ENCODE results near the gene CWC22.
"Not testable (repeated sequence)": the region's sequence is repeated elsewhere in the genome, so short reads cannot be mapped to it uniquely, and the experiment has no call there.

CWC22 gene

DNA sequence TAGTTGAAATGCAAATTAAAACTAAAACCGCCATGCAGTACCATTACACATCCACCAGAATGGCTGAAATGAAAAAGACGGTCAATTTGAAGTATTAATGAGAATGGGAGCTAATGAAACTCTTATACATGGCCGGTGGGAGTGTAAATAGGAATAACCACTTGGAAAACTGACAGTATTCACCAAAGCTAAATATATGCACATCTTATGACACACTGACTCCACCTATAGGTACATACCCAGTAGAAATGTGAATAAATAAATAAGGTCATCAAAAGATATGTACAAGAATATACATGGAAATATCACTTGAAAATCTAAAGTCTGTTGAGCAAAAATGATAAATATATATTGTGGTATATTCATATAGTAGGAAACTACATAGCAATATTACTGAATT is 57.7 kb downstream of the CWC22 start:
- DNase-seq, result no peak

DNA sequence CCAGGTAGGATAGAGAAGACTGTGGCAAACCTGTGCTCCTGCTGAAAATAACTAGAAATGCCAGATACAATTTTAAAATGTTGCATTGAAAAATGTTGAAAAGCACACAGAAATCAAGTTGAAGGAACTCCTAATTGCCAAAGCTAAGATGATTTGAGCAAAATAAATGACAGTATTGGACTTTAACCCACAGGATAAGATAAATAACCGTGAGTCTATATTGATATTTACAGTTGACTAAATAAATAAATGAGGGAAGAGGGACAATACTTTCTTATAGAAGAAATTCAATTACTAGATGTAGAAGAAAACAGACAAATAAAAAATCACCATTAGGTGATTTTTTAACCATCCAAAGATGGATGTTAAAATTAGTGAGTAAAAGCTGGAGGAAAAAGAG is 59.0 kb downstream of the CWC22 start:
- DNase-seq, result no peak

DNA sequence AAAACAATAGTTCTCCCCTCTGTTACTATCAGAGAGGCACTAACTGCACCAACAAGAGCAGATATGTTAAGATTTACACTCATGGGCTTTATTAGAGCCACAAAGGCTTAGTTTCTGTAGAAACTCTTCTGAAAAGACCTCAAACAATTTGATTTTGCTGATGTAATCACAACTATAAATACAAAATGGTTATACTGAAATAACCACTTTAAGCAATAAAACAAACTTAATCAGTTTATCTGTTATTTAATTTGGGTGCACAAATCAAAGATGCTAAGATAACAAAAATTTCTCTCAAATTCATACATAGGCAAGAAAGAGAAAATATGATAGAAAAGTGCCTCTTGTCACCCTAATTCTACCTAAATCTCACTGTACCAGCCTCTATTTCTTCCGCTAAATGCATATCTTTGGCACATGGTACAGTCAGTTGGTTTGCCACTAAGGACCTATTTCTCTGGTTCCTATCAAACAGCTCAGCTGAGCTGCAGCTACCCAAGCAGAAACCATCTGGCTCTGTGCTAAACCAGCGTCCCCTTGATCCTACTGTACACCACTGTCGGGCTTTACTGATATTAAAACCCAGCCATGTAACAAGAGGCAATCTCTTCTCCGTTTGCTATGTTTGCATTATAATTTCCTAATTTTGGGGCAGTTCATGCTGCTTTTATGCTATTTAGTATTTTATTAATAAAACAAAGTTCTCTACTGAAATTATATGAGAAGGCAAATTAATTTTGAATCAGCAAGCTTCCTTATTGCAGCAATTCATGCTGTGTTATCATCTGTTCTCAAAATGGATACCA is 60.1 kb downstream of the CWC22 start:
- DNase-seq, result no peak

DNA sequence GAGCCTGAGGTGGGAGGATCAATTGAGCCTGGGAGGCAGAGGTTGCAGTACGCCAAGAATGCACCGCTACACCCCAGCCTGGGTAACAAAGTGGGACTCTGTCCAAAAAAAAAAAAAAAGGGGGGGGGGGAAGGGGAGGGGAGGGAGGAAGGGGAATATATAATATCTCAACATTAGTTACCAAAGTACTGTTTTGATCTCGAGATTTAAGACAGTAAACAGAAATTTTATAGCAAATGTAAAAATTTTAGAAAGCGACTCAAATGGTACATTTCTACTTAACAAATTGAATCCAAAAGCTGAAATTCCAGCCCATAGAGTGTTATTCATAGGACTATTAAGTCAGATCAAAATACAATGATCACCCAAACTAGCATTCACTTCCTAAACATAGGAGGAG is 60.8 kb downstream of the CWC22 start:
- DNase-seq, result no peak

DNA sequence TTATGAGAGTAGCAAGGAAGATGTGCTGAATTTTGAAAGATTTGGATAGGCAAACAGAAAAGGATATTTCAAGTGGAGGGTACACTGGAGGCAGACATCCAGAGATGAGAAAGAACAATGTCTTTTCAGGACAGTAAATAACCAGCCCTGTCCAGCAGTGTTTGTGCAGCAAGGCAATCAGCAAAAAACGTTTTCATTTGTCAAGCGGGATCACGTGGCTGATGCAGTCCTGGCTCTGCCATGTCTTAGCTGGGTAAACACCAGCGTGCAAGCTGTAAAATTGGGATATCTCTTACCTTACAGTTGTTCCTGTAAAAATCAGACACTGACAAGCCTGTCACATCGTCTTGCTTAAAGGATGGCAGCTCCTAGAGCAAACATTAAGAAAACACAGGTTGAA is 67.8 kb downstream of the CWC22 start:
- no peak for DNase-seq

DNA sequence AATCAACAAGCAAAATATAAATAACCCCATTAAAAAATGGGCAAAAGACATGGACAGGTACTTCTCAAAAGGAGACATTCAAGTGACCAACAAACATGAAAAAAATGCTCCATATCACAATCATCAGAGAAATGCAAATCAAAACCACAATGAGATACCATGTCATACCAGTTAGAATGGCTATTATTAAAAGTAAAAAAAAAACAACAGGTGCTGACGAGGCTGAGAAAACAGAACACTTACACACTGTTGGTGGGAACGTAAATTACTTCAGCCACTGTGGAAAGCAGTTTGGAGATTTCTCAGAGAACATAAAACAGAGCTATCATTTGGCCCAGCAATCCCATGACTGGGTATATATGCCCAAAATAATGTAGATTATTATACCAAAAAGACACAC is 69.1 kb downstream of the CWC22 start:
- DNase-seq, result no peak

DNA sequence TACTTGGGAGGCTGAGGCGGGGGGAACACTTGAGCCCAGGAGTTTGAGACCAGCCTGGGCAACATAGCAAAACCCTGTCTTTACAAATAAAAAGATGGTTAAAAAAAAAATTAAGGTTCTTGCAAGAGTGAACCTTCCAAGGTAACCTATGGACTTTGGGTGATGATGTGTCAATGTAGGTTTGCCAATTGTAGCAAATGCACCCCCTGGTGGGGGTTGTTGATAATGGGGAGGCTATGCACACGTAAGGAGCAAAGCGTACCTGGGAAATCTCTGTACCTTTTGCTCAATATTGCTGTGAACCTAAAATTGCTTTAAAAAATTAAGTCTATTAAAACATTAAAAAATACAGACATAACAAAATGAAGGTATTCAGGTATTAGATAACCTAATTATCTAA is 70.4 kb downstream of the CWC22 start:
- DNase-seq, result no peak

DNA sequence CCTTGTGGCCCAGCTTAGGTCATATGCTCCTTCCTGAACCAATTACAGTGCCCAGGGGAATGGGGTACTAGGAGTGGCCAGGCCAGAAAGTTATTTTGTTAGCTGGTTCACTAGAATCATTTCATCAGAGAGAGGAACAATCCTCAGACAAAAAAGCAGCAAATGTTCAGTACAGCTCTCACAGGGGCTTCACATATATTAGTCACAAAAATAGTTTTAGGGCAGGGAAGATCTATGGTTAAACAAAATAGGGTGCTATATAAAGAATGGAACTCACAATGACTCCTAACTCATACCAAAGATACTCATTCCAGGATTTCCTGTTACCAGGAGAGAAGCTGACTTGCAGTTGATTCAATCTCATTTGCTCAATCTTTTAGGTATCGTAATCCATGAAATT is 71.0 kb downstream of the CWC22 start:
- no peak for DNase-seq

DNA sequence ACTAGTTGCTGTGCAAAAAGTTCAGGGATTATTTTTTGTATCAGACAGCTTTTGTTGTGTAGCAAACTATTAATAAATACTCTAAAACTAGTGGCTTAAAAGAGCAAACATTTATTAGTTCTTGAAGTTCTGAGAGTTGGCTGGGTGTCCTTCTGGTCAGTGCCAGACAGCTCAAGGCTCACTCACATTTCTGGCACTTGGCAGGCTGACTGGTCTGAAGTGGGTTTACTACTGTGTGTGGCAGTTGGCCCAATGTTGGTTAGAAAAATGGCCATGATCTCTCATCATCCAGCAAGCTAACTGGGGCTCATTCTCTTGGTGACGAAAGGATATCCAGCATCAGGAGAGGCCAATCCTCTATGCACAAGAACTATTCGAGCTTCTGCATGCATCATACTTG is 74.3 kb downstream of the CWC22 start:
- no peak for DNase-seq

DNA sequence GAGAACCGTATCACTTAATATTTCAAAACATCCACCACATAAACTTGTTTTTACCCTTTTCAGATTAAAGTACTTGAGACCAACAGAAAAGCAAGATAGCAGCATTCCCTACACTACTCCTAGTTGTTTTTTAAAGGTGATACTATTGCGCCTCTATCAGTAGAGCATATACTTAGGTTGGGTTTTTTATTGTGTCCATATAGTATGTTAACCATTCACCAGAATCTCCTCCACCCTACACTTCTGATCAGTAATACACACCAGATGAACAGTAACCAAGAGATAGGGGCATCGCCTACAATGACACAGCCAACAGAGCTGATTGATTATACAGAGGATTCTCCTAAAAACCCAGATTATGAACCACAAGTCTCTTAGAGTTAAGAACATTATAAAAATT is 75.6 kb downstream of the CWC22 start:
- no peak for DNase-seq

DNA sequence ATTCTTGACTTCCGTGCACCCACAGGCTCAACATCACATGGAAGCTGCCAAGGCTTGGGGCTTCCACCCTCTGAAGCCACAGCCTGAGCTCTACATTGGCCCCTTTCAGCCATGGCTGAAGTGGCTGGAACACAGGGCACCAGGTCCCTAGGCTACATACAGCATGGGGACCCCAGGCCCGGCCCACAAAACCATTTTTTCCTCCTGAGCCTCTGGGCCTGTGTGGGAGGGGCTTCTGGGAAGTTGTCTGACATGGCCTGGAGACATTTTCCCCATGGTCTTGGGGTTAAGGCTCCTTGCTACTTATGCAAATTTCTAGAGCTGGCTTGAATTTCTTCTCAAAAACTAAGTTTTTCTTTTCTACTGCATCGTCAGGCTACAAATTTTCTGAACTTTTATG is 77.1 kb downstream of the CWC22 start:
- not testable (repeated sequence) for DNase-seq

DNA sequence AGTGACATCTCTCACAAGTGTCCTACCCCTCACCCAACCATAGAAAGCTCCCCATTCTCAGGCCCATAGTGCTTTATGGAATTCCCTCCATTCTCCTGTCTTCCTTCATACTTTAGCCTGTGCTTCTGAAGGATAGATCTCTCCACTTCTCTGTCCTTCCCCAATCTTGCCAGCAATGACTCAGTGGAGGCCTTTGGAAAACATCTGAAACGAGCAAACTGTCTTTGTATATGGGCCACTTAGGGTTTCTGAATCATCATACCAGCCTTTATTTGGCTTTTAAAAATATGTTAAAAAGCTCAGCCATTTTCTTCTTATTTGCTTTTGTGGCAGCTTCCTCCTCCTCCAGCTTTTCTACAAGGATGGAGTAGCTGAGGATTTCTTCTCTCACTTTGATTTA is 80.1 kb downstream of the CWC22 start:
- DNase-seq, result no peak

DNA sequence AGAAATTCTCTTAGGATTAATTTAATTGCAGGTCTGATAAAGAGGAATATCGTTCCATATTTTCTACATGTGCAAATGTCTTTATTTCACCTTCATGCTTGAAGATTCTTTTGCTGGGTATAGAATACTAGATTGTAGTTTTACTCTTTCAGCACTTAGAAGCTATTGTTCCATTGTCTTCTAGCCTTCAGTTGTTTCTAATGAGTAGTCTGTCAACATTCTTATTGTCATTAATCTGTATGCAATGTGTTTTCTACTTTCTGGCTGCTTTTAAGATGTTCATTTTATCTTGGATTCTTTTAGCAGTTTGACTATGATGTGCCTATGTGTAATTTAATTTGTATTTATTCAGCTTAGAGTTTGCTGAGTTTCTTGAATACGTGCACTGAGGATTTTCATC is 81.4 kb downstream of the CWC22 start:
- DNase-seq, result no peak

DNA sequence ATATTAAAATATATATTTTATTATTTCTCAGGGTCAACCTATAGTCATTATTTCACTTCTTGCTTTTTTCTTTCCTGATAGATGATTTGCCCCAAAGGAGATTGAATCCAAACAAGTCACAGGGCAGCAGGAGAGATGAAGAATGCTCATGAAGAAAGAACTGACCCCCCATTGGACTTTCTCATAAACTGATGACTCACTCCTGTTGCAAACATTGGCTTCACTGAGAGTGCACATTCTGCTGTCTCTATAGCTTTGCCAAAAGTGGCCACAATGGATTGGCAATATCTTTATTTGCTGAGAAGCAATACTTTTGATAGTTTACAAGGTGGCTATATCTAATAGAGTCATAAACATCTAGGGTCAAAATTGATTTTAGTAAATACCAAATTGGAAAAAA is 89.8 kb downstream of the CWC22 start:
- DNase-seq, result no peak

DNA sequence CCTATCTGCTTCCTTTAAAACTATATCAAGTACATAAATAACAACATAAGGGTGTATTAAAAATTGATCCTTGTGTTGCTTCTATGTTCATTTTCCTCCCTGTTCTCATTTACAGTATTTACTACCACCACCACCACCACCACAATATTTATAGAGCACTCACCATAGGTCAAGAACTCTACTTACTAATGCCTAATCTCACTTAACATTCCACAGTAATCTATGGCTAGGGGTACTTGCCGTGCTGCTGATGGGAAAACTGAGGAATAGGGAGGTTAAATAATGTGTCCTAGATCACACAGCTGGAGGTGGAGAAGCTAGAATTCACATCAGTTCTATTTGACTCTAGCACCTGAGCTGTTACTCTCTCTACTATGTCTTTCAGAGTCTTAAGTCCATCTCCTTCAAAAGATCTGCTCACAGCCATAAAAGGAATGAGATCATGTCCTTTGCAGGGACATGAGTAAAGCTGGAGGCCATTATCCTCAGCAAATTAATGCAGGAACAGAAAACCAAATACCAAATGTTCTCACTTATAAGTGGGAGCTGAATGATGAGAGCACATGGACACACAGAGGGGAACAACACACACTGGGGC is 91.6 kb downstream of the CWC22 start:
- no peak for DNase-seq

DNA sequence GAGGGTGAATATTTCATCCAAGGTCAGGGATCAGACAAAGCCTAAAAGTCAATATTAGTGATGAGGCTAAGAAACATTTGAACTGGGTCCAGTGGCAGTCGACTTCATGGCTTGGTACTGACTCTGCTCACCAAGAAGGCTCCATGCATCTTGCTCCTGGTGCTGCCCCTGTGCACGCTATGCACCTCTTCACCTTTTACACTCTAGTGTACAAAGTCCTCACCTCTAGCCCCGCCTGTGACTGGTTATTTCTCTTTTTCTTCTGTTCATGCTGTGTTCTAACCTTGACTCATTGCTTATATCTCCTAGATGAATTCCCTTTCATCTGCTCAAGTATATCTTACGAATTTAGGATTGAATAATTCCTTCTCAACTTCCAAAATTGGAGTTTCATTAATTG is 93.3 kb downstream of the CWC22 start:
- DNase-seq, result no peak

DNA sequence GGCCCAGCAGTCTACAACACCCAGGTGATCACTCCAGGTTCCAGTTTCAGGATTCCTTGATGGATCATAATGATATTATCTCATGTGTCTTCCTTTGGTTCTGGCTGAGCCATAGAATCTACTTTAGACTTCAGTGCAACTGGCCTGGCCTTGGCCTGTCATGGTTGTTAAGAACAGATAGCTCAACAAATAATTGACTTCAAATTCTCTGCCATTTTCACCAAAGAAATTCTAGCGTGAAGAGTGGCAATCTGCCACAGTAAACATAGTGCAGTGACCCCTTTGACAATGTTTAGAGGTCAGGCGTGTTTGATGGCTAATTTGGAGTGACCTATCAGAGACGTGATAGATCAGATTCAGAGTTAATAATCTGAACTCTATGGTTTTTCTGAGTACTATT is 95.5 kb downstream of the CWC22 start:
- no peak for DNase-seq

DNA sequence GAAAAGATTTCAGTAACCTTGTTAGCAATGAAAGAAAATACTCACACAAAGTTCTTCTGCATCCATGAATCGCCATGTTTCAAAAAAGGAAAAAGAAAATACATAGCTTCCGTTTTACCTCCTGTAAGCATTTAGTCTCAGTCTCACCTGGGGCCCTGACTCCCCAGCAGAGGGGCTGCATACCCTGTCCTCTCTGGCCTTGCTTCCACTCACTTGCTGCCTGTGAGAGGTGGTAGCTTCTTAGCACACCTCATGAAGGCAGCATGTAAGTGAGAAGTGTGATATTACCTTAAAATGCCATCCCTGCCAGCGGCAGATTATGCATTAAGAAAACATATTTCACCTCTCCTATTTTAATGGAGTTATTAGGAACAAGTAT is 96.4 kb downstream of the CWC22 start:
- DNase-seq, result no peak

DNA sequence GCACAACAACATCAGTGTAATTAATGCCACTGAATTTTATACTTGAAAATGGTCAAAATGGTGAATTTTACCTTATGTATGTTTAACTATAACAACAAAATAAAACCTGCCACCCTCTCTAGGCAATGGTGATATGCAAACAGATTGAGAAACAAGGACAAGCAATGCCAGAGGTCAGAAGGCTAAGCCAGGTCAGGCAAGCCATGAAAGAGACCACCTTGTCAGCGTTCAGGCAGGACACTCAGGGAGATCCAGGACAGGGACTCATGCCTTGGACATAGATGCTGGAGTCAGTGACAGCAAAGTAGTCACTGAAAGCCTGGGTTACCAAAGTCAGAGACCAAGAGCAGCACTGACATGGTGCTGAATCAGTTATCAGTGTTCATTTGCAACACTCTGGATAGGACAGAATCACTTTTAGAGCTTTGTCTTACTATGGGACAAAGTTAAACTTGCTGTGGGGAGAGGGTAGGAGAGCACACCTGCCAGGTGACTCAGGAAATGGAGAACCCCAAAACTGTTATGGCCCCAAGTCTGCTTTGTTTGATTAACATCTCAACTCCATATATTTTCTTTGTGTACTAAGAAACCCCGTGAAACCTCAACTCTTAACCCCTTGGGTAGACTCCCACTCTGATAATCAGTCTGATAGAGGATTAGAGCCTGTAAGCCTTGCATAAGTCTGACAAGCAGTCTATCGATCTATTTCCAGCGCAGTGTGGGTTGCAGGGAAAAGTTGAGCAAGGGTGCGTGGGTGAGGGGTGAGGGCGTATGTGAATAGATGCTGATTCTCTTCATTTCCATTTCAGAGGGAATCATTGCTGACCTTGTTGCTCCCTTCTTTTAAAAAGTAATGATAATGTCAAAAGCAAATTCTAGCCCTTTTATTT is 97.0 kb downstream of the CWC22 start:
- no peak for DNase-seq

DNA sequence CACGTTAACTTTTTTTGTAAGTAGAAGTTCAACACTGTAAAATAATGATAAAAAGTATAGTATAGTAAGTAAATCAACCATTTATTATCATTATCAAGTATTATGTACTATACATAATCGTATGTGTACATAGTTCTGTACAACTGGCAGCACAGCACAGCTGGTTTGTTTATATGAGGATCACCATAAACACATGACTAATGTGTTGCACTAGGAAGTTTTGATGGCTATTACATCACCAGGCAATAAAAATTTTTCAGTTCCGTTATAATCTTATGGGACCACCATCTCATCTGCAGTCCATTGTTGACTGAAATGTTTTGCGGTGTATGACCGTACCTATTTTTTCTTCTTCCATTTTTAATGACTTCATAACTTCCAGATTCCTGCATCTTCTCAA is 106.4 kb downstream of the CWC22 start:
- no peak for DNase-seq

DNA sequence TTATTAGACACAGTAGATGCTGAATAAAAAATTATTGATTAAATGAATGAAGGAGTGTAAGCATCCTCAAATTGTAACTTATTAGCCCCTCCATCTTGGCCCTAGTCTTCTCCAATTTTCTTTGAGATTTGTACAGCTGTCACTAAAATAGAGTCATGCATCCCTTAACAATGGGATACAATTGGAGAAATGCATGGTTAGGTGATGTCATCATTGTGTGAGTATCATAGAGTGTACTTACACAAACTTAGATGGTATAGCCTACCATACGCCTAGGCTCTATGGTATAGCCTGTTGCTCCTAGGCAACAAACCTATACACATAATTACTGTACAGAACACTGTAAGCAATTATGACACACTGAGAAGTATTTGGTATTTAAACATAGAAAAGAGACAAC is 107.4 kb downstream of the CWC22 start:
- no peak for DNase-seq

DNA sequence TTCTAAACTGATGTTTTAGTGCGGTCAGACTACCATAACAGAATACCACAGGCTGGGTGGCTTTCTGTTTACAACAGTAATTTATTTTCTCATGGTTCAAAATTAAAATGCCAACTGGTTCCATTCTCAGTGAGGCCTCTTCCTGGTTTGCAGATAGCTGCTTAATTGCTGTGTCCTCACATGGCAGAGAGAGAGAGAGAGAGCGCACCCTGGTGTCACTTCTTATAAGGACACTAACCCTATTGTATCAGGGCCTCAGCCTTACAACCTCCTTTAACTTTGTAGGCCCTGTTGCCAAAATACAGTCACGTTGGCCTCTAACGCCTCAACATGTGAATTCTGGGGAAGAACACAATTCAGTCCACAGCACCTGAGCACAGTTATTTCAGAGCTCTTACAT is 108.2 kb downstream of the CWC22 start:
- no peak for DNase-seq
